Caki2 (cell line): Measurements from ENCODE around the gene NOC4L. TPM values are rescaled to one million over a fixed set of nuclear protein-coding genes. Genes with fewer than 3 reads are reported as not detected.
"Not testable (repeated sequence)": the region's sequence is repeated elsewhere in the genome, so short reads cannot be mapped to it uniquely, and the experiment has no call there.

Experiments
- DNase-seq: peaks from one replicate; pipeline ENCODE4 v3.0.0-alpha.2; 2015; ENCODE audit warnings: low read depth
- in situ Hi-C: cut with HindIII; loops from 2 replicates; pipeline ENCODE4 v1.10.0; 2016; ENCODE audit warnings: low sequenced_read_pairs, low pct_unique_long_range_greater_than_20kb, mixed read lengths
- total RNA-seq: library from RNA; depleted of rRNA; stranded (reverse); fragments of >200 nt; shearing (Covaris generic); gene quantifications from 2 replicates; pipeline ENCODE4 v1.2.3, GENCODE V29; 2014; ENCODE audit warnings: low replicate concordance

Gene NOC4L
- total RNA-seq, 1 experiment from 2014 or later: 32.9 TPM

DNA sequence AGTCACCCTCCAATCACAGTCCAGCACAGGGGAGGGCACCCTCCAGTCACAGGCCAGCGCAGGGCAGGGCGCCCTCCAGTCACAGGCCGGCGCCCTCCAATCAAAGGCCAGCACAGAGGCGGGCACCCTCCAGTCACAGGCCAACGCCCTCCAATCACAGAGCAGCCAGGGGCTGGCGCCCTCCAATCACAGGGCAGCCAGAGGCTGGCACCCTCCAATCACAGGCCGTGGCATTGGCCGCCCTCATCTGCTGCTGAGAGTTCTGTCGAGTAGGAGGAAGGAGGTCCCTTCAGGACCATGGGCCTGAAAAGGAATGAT is 26.7 kb upstream of the NOC4L start:
- peak; percentile 52 for DNase-seq
- in situ Hi-C loops: no loop called here

DNA sequence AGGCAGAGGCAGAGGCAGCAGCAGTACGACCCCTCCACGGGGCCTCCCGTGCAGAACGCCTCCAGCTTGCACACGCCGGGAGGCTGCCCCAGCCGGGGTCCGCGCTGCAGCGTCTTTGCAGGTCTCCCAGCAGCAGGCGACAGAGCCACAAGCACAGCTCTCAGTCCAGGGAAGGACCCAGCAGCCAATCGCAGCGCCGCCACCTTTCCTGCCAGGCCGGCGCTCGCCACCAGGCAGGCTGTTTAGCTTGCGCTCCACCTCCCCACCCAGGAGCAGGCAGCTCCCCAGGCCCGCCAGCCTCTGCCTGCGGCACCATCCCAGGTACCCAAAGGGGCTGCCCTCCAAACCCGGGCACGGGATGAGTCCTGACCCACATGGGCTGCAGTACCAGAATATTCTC is 25.4 kb upstream of the NOC4L start:
- DNase-seq: no peak
- in situ Hi-C loops: no loop called here

DNA sequence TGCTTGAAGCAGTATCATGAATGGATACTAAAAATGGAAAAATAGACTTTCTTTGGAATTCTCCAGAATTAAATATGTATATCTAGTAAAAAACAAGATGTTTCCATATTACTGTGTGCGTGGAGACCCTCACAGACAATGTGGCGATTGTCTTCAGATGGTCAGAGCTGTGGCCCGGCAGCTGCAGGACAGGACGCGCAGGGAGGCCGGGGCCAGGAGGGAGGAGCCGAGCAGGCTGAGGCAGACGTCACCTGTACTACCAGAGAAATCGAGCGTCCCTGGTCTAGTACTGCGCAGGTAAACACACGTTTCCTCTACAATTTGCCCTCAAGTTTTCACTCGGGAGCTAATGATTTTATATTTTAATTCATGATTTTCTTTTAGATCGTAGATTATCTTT is 23.0 kb upstream of the NOC4L start:
- in situ Hi-C loops: no loop called here

DNA sequence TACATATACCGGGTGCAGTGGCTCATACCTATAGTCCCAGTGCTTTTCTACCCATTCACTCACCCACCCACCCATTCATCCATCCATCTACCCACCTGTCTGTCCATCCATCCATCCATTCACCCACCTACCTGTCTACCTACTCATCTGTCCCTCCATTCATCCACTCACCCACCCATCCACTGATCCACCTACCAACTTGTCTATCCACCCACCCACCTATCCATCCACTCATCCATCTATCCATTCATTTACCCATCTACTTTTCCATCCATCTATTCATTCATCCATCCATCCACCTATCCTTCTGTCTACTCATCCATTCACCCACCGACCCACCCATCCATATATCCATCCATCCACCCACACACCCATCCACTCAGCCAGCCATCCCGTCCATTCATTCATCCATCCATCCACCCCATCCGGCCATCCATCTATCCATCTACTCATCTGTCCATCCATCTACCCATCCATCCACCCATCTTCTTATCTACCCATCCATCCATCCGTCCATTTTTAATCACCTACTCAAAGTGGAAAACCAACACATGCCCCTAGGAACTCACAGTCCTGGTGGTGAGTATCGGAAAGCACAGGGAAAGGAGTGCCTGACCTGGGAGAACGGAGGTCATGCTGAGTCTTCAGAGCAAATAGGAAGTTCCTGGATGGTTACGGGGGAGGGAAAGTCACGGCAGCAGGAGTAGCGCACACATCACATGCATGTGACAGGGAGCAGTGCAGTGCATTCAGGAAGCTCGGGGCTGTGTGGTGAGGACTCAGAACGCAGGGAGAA is 20.1 kb upstream of the NOC4L start:
- in situ Hi-C loops: no loop called here
- DNase-seq: no peak

More for the DNA sequence above, 23.0 kb upstream of the NOC4L start:
- no peak for DNase-seq

DNA sequence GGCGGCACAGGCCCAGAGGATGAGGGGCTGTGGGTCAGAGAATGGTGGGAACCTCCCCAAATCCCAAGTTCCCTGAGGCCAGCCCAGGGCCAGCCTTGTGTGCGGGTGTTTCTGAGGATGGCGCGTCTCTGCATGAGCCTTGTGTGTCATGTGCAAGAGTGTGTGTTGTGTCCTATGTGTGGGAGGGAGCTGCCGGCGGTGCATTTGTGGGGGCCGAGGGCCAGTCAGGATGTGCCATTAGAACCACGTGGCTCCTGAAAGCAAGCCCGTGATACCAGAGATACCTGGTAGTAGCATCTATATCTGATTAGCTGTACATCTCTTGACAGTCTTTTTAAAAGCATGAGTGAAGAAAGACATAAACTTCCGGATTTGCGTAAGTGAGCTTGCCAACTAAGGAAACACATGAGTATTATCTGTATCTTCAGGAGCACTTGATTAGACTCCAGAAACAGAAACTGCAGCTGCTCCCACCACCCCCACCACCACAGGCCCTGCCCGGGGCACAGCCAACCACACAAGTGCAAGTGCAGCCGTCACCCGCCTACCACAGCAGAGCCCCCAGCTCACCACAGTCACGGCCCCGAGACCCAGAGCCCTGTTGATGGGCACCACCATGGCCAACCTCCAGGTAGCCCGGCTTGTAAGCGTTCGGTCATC is 19.4 kb upstream of the NOC4L start:
- no peak for DNase-seq
- in situ Hi-C loops: no loop called here

DNA sequence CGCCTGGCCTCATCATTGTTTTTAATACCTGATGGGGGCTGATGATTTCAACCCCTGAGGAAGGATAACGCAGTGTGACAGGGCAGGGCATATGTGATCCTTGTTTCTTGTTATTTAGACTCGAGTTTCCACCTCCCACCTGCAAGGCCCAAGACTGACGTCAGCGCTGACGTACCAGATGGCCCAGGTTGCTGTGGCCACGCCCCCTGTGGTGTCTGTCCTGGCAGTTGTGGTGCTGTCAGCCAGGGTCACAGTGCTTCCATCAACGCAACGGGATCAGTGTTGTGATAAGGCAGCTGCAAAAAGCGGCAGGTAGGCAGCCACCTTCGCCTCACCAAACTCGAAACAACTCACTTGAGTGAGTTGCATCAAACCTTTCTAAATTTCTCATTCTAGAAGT is 18.5 kb upstream of the NOC4L start:
- in situ Hi-C loops: no loop called here
- DNase-seq: no peak

DNA sequence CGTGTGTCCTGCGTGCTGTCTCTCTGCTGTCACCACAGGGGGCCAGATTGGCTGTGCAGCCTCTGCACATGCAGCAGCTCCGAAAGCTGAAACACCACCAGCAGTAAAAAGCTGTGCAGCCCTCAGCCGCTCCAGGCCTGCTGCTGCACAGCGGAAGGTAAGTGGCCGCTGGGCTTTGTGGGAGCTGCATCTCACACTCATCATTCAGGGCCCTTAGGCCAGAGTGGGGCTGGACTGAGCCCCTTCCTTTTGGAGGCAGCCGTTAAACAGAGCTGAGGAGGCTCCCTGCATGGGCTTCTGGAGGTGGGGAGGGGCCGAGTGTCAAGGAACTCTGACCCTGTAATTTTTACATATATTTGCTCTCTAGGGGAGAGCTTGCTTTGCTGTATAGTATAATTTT is 17.2 kb upstream of the NOC4L start:
- in situ Hi-C loops: no loop called here
- no peak for DNase-seq

DNA sequence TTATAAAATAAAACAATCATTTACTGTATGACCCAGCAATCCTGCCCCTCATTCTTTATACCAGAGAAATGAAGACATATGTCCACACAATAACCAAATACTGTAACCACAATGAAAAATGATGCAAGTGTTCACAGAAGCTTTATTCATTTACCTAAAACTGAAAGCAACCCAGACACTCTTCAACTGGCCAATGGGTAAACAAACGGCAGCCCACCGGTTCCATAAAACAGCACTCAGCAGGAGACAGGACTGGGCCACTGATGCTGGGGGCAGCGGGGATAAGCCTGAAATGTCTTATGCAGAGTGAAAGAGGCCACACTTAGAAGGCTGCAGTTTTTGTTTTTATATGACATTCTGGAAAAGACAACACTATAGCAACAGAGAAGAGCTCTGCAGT is 15.2 kb upstream of the NOC4L start:
- in situ Hi-C loops: no loop called here

DNA sequence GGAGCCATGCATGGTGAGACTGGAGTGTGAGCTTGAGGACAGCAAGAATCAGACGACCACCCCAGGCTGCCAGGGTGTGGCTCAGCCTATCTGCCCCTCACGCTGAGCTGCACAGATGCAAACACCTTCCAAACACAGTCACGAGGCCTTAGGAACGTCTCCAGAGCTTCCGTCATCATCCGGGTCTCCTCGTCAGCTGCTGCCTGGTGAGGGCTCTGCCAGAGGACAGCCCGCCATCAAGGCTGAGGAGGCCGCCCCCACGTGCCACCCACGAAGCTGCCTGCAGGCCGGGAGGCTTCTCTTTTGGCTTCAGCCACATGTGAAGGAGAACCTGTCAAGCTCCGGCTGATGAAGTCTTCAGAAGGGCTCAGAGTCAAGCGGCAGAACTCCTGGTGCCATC is 13.6 kb upstream of the NOC4L start:
- in situ Hi-C loops: no loop called here
- no peak for DNase-seq

More for the DNA sequence above, 15.2 kb upstream of the NOC4L start:
- DNase-seq: no peak

DNA sequence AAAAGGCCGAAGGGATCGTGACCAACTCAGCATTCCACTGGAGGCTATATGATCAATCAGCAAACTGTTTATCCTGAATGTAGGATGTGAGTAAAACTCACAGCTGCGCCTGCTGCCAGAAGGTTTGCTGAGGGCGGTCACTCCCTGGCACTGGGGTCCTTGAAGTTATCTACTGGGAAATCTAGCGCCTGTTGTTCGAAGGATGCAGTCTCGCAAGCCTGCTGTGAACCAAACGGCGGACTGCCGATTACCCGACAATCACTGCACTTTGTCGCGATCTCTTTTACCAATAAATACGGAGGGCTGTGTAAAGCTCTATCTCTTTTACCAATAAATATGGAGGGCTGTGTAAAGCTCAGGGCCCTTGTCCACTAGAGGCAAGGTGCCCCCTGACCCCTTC is 13.0 kb upstream of the NOC4L start:
- in situ Hi-C loops: no loop called here
- DNase-seq: no peak

DNA sequence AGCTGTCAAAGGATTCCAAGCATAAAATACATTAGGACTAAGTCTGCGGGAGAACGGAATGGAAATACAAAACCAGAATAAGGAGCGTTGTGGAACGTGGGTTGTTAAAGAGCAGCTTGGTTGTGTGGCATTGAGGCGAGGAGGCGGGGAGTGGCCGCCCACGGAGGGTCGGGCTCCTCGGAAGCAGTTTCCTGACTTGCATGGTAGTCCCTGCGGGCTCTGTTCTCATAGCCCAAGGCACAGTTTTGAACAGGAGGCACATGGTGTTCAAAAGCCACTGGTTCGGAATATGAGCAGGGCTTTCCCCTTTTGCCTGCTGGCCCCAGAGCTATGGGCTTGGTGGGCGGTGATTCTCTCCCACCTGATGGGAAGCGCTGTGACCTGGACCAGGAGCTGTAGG is 12.3 kb upstream of the NOC4L start:
- in situ Hi-C loops: no loop called here
- DNase-seq: no peak

DNA sequence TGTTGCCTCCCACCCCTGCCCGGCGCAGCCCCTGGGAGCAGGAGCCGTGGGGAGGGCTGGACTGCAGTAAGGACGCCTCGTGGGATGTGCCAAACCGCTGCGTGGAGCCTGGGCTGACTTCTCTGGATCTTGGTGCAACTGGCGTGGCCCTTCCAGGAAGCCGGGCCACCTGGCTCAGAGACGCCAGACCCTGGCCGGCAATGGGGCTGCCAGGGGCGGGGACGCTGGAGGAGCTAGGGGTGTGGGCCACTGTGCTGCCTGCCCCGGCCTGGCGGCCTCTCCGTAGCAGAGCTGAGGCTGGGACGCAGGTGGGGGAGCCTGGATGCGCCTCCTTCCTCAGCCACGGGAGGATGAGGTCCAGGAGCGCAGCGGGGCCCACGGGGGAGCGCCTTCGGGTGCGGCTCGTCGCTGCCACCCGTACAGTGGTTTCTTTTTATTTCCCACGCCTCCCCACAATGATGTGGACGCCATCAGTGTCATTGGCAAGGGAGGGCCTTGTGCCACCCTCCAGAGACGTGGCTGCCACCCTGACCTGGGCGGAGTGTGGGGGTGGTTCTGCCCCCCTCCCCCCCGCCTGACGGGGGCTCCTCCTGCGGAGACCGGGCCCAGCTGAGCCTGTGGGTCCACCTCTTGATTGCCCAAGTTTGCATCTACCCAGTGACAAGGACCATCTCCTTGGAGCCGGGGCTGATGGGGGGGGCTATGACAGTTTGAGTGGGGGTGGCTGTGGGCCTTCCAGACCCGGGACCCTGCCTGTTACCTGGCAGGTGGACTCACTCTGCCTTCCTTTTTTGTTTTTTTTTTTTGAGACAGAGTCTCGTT is 11.4 kb upstream of the NOC4L start:
- in situ Hi-C loops: no loop called here
- DNase-seq: no peak

DNA sequence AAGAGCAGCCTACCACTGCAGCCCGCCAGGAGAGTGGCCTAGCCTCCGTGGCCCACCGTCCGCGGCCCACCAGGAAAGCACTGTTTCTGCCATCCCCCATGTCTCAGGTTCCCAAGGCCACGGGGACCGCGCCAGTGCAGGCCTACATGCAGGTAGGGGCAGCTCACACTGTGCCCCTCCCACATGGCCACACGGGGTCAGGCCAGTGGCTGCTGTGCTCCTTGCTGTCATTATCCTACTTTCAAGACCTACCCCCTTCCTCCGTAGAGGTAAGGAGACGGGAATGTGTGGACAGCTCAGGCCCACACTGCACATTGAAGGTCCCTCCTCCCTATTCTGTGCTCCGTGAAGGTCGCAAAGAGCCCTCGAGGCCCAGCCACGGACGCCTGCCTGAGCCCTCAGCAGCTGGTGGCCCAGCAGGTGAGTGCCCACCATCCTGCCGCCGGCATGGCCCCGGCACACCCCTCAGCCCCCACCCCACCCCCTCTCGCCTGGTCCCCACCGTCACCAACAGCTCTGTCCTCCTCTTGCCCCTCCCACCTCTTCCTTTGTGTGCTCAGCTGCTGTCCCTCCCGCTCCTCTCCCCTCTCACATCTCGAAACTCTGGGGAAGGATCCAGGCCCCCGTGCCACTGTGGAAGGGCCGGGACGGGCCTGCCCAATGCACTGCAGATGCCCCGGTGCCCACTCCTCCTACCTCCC is 10.2 kb upstream of the NOC4L start:
- in situ Hi-C loops: no loop called here
- DNase-seq: no peak

DNA sequence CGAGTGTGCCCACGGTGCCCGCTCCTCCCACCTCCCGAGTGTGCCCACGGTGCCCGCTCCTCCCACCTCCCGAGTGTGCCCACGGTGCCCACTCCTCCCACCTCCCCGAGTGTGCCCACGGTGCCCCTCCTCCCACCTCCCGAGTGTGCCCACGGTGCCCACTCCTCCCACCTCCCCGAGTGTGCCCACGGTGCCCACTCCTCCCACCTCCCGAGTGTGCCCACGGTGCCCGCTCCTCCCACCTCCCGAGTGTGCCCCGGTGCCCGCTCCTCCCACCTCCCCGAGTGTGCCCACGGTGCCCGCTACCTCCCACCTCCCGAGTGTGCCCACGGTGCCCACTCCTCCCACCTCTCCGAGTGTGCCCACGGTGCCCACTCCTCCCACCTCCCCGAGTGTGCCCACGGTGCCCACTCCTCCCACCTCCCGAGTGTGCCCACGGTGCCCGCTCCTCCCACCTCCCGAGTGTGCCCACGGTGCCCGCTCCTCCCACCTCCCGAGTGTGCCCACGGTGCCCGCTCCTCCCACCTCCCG is 9.5 kb upstream of the NOC4L start:
- in situ Hi-C loops: not testable (repeated sequence)

DNA sequence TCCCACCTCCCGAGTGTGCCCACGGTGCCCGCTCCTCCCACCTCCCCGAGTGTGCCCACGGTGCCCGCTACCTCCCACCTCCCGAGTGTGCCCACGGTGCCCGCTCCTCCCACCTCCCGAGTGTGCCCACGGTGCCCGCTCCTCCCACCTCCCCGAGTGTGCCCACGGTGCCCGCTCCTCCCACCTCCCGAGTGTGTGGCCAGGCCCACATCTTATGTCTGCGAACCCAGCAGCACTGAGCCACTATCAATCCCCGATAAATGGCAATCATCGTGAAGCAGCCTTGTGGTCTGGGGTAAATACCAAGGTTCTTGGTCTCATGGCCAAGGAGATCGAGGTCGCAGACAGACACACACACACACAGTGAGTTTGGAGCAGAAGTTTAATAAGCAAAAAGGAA is 8.0 kb upstream of the NOC4L start:
- in situ Hi-C loops, DNase-seq: not testable (repeated sequence)

More for the DNA sequence above, 9.5 kb upstream of the NOC4L start:
- DNase-seq: not testable (repeated sequence)

DNA sequence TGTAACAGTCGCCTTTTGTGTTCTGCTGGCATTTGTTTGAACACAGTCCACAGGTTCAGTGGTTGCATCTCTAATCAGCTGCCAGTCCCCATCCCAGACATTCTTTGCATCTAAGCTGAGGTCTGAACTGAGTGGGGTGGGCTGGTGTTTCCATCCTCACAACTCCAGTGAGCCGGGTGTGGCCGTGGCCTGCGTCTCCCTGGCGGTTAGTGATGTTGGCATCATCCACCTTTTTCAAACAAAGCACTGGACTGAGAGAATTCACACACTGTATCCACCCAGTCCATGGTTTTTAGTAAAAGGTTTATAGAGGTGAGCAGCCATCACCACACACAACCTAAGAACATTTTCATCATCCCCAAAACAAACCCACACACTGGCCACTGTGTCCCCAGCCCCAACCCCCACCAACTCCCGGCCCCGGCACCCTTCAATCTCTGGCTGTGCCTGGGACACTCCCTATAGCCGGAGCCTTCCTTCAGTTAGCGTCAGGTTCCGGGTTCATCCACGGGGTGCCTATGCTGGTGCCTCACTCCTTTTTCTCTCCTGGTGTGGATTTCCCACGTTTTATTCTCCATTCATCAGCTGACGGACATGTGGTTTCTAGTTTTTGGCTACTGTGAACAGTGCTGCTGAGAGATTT is 6.7 kb upstream of the NOC4L start:
- in situ Hi-C loops: no loop called here

DNA sequence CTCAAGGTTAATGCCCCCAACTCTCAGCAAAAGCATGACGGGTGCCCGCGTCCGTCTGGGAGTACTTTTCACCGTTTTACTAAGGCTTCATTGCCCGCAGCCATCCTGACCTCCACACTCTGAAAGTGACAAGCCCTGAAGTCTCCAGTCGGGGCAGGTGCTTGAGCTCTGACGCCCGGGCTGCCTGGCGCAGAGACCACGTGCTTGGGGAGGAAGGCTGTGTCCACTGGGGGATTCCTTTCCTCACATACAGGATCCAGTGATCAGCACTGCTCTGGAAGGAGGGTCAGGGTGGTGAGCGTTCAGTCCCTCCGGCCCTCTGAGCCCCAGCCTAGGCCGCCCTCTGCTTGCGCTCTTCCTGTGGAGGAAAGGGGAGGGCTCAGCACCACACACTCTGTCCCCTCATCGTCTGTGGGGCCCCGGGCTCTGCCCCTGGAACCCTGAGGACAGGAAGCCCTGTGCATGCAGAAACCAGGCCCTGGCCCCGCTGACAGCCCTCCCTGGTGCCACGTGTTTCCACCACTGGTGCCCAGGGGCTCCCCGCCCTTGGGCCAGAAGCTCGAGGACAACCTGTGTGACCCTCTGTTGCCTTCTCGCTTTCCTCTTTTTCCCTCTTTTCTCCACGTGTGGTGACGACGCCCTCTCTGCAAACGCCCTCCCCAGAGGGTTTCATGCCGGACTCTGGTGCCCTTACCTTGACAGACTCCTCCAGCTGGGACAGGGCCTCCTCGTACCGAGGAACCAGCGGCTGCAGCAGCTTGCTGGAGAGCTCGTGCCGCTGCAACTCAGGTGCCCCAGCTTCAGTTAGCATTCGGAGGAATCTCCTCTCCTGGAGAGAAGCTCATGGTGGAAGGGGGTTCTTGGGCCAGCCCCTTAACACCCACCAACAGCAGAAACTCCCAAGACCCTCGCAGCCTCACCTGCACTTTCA is 5.1 kb upstream of the NOC4L start:
- no peak for DNase-seq
- in situ Hi-C loops: no loop called here

More for the DNA sequence above, 6.7 kb upstream of the NOC4L start:
- DNase-seq: no peak
